Measurements from ENCODE around the gene ANKS3. TPM values are rescaled to one million over a fixed set of nuclear protein-coding genes. Genes with fewer than 3 reads are reported as not detected.

Gene ANKS3
- total RNA-seq, 2 experiments from 2014 or later, result 17.6 to 21.7 TPM

GRCh38 chr16:4691666-4692412, 42.2 kb downstream of the ANKS3 start:
- ChIA-PET CTCF (ENCODE audit: unreplicated experiment) (no interaction called here), POLR2A (no interaction called here)
- intact Hi-C loops (cut with micrococcal nuclease; ENCODE audit: unreplicated experiment), result loop anchor here (2.0 kb wide), 1 partner anchor 43 kb away; the partner anchor contains the start of genes ANKS3 and DNAAF8
- Histone ChIP-seq H3K36me3 (ENCODE audit: insufficient read depth, low read length) (peaks cover 15% of the 10 kb centered on the region; the same call in 1 of the 2 replicates), H3K4me3 (ENCODE audit: low read depth, low read length, poor library complexity, severe bottlenecking) (no peak overlapping the region), H3K9me3 (ENCODE audit: low read length) (no peaks in the 10 kb centered on the region), H3K4me2 (ENCODE audit: low read length) (no peak overlapping the region), H3K79me2 (ENCODE audit: insufficient read depth, low read depth, low read length) (no peaks in the 10 kb centered on the region), H3K27ac (ENCODE audit: low read depth, low read length, poor library complexity, severe bottlenecking) (no peak overlapping the region), H3K9me2 (ENCODE audit: insufficient read depth, low read length) (no peaks in the 10 kb centered on the region), H3K4me1 (ENCODE audit: insufficient read depth, low read length, poor library complexity, severe bottlenecking) (peaks cover 12% of the 10 kb centered on the region), H2AFZ (ENCODE audit: low read length) (no peak overlapping the region), H4K20me1 (ENCODE audit: insufficient read depth, low read length) (0 out of 2 replicates have a peak, but pooled peaks cover 4% of the 10 kb centered on the region)
- DNase-seq (ENCODE audit: low spot score), result no peak
- BruUV-seq (replicated peaks), result no TSS peak
- no peak for TF ChIP-seq CTCF (conservative IDR thresholded peaks at IDR 0.05; ENCODE audit: low read length)
- TF ChIP-seq EZH2phosphoT487 (IDR thresholded peaks at IDR 0.05; ENCODE audit: borderline replicate concordance, low read depth, low read length), result no peak

- Histone ChIP-seq H3K27ac (ENCODE audit: low read depth, low read length, poor library complexity, severe bottlenecking) (no peak overlapping the region), H4K20me1 (ENCODE audit: insufficient read depth, low read length) (0 out of 2 replicates have a peak, but pooled peaks cover 4% of the 10 kb centered on the region), H3K4me2 (ENCODE audit: low read length) (no peak overlapping the region), H3K4me3 (ENCODE audit: low read depth, low read length, poor library complexity, severe bottlenecking) (no peak overlapping the region), H3K9me3 (ENCODE audit: low read length) (no peaks in the 10 kb centered on the region), H3K9me2 (ENCODE audit: insufficient read depth, low read length) (no peaks in the 10 kb centered on the region), H3K36me3 (ENCODE audit: insufficient read depth, low read length) (peaks cover 10% of the 10 kb centered on the region; the same call in 1 of the 2 replicates), H2AFZ (ENCODE audit: low read length) (no peak overlapping the region), H3K79me2 (ENCODE audit: insufficient read depth, low read depth, low read length) (no peaks in the 10 kb centered on the region), H3K4me1 (ENCODE audit: insufficient read depth, low read length, poor library complexity, severe bottlenecking) (peaks cover 12% of the 10 kb centered on the region)
- intact Hi-C loops (cut with micrococcal nuclease; ENCODE audit: unreplicated experiment), result no loop called here
- no TSS peak for BruUV-seq (replicated peaks)
- ChIA-PET POLR2A (no interaction called here), CTCF (ENCODE audit: unreplicated experiment) (no interaction called here)
- no peak for TF ChIP-seq CTCF (conservative IDR thresholded peaks at IDR 0.05; ENCODE audit: low read length)
- TF ChIP-seq EZH2phosphoT487 (IDR thresholded peaks at IDR 0.05; ENCODE audit: borderline replicate concordance, low read depth, low read length), result no peak
- no peak for DNase-seq (ENCODE audit: low spot score)
Observed at GRCh38 chr16:4690946-4691665, 43.0 kb downstream of the ANKS3 start.
